ENCODE data around the gene SDF4.

GRCh38 chr1:1211541-1212441, 20.0 kb downstream of the SDF4 start:
- TF ChIP-seq EZH2 (IDR thresholded peaks at IDR 0.05; ENCODE audit: borderline replicate concordance, insufficient read depth, low read depth, low read length, poor library complexity, severe bottlenecking) (no peak), CTCF (IDR thresholded peaks at IDR 0.05) (no peak)

Data from B cell (primary cell).